KOPT-K1 (cell line): Measurements from ENCODE around the gene PPP4R2.

Source experiments
- H3K27ac ChIP-seq: fragments of 200-600 bp; sonication (generic); 2 replicates; pipeline ENCODE4 v1.5.1; 2016; ENCODE audit warnings: antibody characterized with exemption, mild to moderate bottlenecking, low read depth, low read length; ENCODE audit not compliant: poor library complexity, severe bottlenecking
- H3K36me3 ChIP-seq: fragments of 200-600 bp; sonication (generic); 2 replicates; pipeline ENCODE4 v1.5.1; 2017; ENCODE audit warnings: antibody characterized with exemption, mild to moderate bottlenecking, low read length, moderate library complexity; ENCODE audit not compliant: insufficient read depth
- H3K9me3 ChIP-seq: fragments of 200-600 bp; sonication (generic); 2 replicates; pipeline ENCODE4 v1.5.1; 2017; ENCODE audit warnings: antibody characterized with exemption, low read length, mild to moderate bottlenecking; ENCODE audit not compliant: insufficient read depth, poor library complexity, severe bottlenecking

PPP4R2 gene

DNA sequence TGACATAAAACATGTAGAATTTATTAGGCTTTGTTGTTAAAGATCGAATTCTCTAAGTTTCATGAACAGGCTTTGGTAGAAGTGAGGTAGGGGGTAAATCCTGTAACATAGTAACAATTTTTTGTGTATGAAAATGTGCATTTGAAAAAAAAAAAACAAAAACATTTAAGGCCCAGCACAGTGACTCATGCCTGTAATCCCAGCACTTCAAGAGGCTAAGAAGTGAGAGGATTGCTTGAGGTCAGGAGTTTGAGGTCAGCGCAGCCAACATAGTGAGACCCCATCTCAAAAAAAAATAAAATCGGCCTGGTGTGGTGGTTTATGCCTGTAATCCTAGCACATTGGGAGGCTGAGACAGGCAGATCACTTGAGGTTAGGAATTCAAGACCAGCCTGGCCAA lies 26.8 kb upstream of the PPP4R2 start:
- H3K27ac ChIP-seq: no peak overlapping the region
- peaks cover 95% of the 10 kb centered on the region for H3K36me3 ChIP-seq

DNA sequence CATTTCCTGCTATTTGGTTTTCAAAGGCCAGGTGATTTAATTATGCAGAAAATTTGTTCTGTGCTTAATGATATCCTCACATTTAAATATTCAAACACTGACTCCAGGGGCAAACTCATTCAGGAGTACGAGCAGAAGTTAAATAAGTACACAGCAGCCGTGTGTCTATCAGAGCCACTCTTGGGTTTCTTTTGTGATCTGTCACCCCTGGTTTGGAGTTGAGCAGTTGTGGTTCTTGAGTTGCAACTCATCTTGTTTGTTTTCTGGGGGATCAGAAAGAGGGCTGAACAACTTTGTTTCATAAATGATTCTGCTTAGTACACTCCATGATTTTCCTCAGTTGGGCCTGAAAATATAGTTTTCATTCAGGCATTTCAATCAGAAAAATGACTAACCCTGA lies 25.7 kb upstream of the PPP4R2 start:
- Histone ChIP-seq H3K36me3 (peaks cover 95% of the 10 kb centered on the region), H3K27ac (no peak overlapping the region), H3K9me3 (no peaks in the 10 kb centered on the region)

More for the DNA sequence above, 26.8 kb upstream of the PPP4R2 start:
- H3K9me3 ChIP-seq: no peaks in the 10 kb centered on the region

DNA sequence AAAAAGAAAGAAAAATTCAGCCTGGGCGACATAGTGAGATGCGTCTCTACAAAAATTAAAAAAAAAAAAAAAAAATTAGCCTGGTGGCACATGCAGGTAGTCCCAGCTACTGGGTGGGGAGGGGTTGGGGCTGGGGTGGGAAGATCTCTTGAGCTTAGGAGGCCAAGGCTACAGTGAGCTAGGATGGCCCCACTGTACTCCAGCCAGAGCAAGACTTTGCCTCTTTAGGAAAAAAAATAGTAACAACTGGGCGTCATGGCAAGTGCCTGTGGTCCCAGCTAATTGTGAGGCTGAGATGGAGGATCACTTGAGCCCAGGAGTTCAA lies 23.9 kb upstream of the PPP4R2 start:
- H3K36me3 ChIP-seq: peaks cover 93% of the 10 kb centered on the region

DNA sequence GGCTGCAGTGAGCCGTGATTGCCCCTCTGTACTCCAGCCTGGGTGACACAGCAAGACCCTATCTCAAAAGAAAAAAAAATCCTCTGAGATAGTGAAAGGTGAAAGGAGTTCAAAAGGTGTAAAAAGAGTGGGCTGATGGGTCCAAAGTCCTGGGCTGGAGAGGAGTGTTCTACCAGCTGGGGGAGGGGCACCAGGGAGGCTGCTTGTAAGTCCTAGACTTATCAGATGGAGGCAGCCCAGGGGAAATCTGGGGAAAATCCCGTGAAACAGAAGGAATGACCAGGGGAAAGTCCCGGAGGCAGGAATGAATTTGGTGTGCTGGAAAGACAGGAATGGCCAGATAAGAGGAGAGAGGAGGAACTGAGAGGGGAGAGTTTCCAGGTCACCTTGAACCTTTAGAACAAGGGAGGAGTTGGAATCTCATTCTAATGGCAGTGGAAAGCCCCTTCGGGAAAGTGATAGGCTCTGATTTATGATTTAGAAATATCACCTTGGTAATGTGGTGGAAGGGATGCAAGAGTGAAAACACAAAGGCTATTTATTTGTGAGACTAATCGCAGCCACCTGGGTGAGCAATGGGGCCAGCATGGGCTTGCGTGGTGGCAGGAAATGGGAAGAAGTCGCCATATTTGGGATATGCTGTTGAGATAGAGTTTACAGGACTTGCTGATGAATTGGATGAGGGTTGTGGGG lies 23.4 kb upstream of the PPP4R2 start:
- Histone ChIP-seq H3K9me3 (no peaks in the 10 kb centered on the region), H3K27ac (no peak overlapping the region), H3K36me3 (peaks cover 90% of the 10 kb centered on the region)

More for the DNA sequence above, 23.9 kb upstream of the PPP4R2 start:
- Histone ChIP-seq H3K9me3 (no peaks in the 10 kb centered on the region), H3K27ac (no peak overlapping the region)

DNA sequence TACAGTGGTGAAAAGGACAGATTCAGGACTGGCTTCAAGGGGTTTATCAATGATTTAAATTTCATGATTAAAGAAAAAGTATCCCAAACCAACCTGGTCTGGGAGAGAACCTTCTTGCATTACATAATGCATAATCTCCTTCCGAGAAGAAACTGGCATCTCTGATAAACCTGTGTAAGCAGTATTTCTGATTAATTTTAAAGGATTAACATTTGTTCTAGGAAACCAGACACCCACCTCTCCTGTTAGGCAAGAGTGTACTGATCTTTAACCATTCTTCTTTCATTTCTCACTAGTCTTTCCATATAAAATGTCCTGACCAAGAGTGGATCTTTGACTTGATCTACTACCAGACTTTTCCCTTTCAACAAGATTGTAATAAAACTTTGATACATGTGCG lies 22.8 kb upstream of the PPP4R2 start:
- Histone ChIP-seq H3K9me3 (no peaks in the 10 kb centered on the region), H3K36me3 (peaks cover 84% of the 10 kb centered on the region), H3K27ac (no peak overlapping the region)

GRCh38 chr3:72974956-72975355 lies 21.7 kb upstream of the PPP4R2 start:
- Histone ChIP-seq H3K9me3 (no peaks in the 10 kb centered on the region), H3K27ac (no peak overlapping the region), H3K36me3 (peaks cover 73% of the 10 kb centered on the region)

GRCh38 chr3:72976281-72976741 lies 20.3 kb upstream of the PPP4R2 start:
- no peak overlapping the region for H3K27ac ChIP-seq
- H3K9me3 ChIP-seq: no peaks in the 10 kb centered on the region
- H3K36me3 ChIP-seq: peaks cover 68% of the 10 kb centered on the region

GRCh38 chr3:72977060-72977808 lies 19.4 kb upstream of the PPP4R2 start:
- H3K27ac ChIP-seq: no peak overlapping the region
- H3K36me3 ChIP-seq: peaks cover 58% of the 10 kb centered on the region
- H3K9me3 ChIP-seq: no peaks in the 10 kb centered on the region

DNA sequence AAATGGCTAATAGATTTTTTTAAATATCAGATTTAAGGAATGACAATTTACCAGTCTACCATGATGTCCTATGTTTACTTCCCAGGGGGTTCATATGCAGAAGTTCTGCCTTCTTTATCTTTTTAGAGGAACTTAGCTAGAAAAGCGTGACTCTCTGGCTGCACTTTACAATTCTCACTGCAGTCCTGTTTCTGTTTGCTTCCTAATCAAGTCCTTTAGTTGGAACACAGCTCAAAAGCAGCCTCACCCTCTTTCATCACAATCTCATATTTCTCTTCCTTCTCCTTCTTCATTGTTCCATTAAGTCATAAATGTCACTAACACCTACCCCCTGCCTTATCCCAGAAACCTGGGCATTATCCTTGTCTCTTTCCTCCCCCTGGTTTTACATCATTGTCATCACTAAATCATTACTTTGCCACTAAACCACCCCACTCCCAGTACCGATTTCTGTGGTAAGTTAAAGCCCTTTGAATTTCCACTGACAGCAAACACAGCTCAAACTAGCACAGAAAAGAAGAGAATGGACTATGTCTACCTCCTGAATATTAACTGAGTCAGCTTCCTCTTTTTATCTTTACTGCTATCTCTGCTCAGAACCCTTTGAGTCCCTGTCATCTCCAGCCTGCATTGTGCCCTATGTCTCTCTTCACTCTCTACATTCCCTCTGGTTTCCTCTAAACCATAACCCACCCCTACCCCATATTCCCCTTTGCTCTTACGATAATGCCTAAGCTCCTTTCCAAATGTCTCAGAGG lies 13.8 kb upstream of the PPP4R2 start:
- Histone ChIP-seq H3K36me3 (peaks cover 18% of the 10 kb centered on the region), H3K9me3 (peaks cover 12% of the 10 kb centered on the region), H3K27ac (no peak overlapping the region)

GRCh38 chr3:72985576-72985975 lies 11.0 kb upstream of the PPP4R2 start:
- peaks cover 10% of the 10 kb centered on the region for H3K36me3 ChIP-seq
- peaks cover 12% of the 10 kb centered on the region for H3K9me3 ChIP-seq
- H3K27ac ChIP-seq: no peak overlapping the region

GRCh38 chr3:72990701-72991395 lies 5.8 kb upstream of the PPP4R2 start:
- no peaks in the 10 kb centered on the region for H3K9me3 ChIP-seq
- H3K36me3 ChIP-seq: no peaks in the 10 kb centered on the region
- H3K27ac ChIP-seq: no peak overlapping the region

- no peak overlapping the region for H3K27ac ChIP-seq
- no peaks in the 10 kb centered on the region for H3K36me3 ChIP-seq
These were observed 5.1 kb upstream of the PPP4R2 start for GRCh38 chr3:72991522-72991921.

DNA sequence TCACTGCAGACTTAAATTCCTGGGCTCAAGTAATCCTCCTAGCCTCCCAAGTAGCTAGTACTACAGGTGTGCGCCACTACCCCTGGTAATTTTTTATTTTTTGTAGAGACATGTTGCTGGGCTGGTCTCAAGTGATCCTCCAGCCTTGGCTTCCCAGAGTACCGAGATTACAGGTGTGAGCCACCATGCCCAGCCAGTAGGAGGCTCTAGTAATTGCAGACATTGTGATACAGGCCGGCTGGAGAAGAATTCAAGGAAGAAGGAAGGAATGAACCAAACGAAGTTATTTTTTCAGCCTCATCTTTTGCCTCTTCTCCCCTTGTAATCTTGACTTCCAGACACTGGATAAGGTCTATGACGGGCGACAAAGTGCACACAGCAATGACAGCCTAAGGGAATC lies 3.2 kb upstream of the PPP4R2 start:
- Histone ChIP-seq H3K27ac (no peak overlapping the region), H3K9me3 (no peaks in the 10 kb centered on the region), H3K36me3 (peaks cover 2% of the 10 kb centered on the region)

More at GRCh38 chr3:72991522-72991921, 5.1 kb upstream of the PPP4R2 start:
- H3K9me3 ChIP-seq: no peaks in the 10 kb centered on the region

DNA sequence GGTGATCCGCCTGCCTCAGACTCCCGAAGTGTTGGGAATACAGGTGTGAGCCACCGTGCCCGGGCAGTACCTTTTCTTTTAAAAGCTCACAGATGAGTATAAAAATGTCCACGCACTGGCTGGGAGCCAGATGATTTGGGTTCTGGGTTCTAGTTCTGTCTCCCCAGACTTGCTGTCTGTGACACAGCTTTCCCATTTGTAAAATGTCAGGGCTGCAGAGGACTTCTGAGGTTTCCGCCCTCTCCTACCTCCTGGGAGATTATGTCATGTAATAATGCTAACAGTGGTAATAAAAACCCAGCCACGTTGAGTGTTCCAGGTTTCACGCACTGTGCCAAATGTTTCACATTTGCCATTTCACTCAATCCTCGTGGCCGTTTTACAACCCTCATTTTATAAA lies 1.3 kb upstream of the PPP4R2 start:
- no peaks in the 10 kb centered on the region for H3K9me3 ChIP-seq
- H3K27ac ChIP-seq: no peak overlapping the region
- H3K36me3 ChIP-seq: peaks cover 22% of the 10 kb centered on the region

DNA sequence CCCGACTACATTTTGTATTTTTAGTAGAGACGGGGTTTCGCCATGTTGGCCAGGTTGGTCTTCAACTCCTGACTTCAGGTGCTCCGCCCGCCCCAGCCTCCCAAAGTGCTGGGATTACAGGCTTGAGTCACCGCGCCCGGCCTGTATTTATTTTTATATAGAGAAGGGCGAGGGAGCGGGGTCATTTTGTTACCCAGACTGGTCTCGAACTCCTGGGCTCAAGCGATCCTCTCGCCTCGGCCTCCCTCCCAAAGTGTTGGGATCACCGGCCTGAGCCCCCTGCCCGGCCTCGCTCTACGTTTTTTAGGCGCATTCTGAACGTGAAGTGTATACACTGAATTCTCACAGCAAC lies 514 bp upstream of the PPP4R2 start:
- Histone ChIP-seq H3K27ac (peak overlapping the region; percentile 98), H3K9me3 (no peaks in the 10 kb centered on the region), H3K36me3 (peaks cover 29% of the 10 kb centered on the region)
